GM21737 (cell line): Measurements from ENCODE around the gene RASA3.
"Not testable (repeated sequence)": the region's sequence is repeated elsewhere in the genome, so short reads cannot be mapped to it uniquely, and the experiment has no call there.

Experiments used
- ATAC-seq: cut with Tn5 transposase; IDR thresholded peaks from one replicate; pipeline ENCODE4 v1.9.1; 2021; ENCODE audit warnings: mild to moderate bottlenecking, moderate library complexity; ENCODE audit not compliant: unreplicated experiment

Gene RASA3

GRCh38 chr13:114143806-114144605 is 11.6 kb upstream of the RASA3 start:
- ATAC-seq: no peak

GRCh38 chr13:114142640-114143490 is 10.4 kb upstream of the RASA3 start:
- ATAC-seq: no peak

- ATAC-seq: no peak
Measured at GRCh38 chr13:114142137-114142550, 9.7 kb upstream of the RASA3 start.

- no peak for ATAC-seq
Measured at GRCh38 chr13:114141261-114141996, 9.0 kb upstream of the RASA3 start.

GRCh38 chr13:114140906-114141250 is 8.5 kb upstream of the RASA3 start:
- no peak for ATAC-seq

- ATAC-seq: no peak
Measured at GRCh38 chr13:114140131-114140905, 7.9 kb upstream of the RASA3 start.

- ATAC-seq: no peak
Measured at GRCh38 chr13:114136576-114136975, 4.2 kb upstream of the RASA3 start.

GRCh38 chr13:114135731-114136171 is 3.3 kb upstream of the RASA3 start:
- no peak for ATAC-seq

GRCh38 chr13:114134944-114135610 is 2.7 kb upstream of the RASA3 start:
- ATAC-seq: no peak

GRCh38 chr13:114134111-114134943 is 1.9 kb upstream of the RASA3 start:
- ATAC-seq: no peak

GRCh38 chr13:114133552-114133951 is 1.1 kb upstream of the RASA3 start:
- ATAC-seq: not testable (repeated sequence)

GRCh38 chr13:114133126-114133525 is 703 bp upstream of the RASA3 start:
- ATAC-seq: not testable (repeated sequence)

- peak; percentile 9 for ATAC-seq
Measured at GRCh38 chr13:114131583-114132418, 622 bp downstream of the RASA3 start.

GRCh38 chr13:114130837-114131582 is 1.4 kb downstream of the RASA3 start:
- ATAC-seq: no peak

GRCh38 chr13:114130131-114130836 is 2.1 kb downstream of the RASA3 start:
- no peak for ATAC-seq

- no peak for ATAC-seq
Measured at GRCh38 chr13:114129649-114130062, 2.8 kb downstream of the RASA3 start.
